Fibroblast of peridontal ligament (primary cell): ENCODE measurements around the gene BRD3OS.

ENCODE experiments used
- DNase-seq: peaks from one replicate; pipeline ENCODE4 v3.0.0-alpha.2; 2010; ENCODE audit errors: extremely low read depth

The BRD3OS gene

GRCh38 chr9:134034215-134035040 lies 9.1 kb downstream of the BRD3OS start:
- DNase-seq, result no peak

GRCh38 chr9:134035041-134036039 lies 10.1 kb downstream of the BRD3OS start:
- no peak for DNase-seq

- no peak for DNase-seq
Observed at GRCh38 chr9:134036130-134036529, 10.8 kb downstream of the BRD3OS start.

GRCh38 chr9:134037641-134038040 lies 12.4 kb downstream of the BRD3OS start:
- no peak for DNase-seq

- no peak for DNase-seq
Observed at GRCh38 chr9:134039386-134040175, 14.3 kb downstream of the BRD3OS start.

- no peak for DNase-seq
Observed at GRCh38 chr9:134040176-134040565, 14.9 kb downstream of the BRD3OS start.

GRCh38 chr9:134040781-134041648 lies 15.7 kb downstream of the BRD3OS start:
- no peak for DNase-seq

- DNase-seq, result no peak
Observed at GRCh38 chr9:134041649-134041962, 16.3 kb downstream of the BRD3OS start.

GRCh38 chr9:134043531-134043988 lies 18.3 kb downstream of the BRD3OS start:
- DNase-seq, result no peak

- no peak for DNase-seq
Observed at GRCh38 chr9:134044944-134045343, 19.7 kb downstream of the BRD3OS start.

- DNase-seq, result no peak
Observed at GRCh38 chr9:134045841-134046544, 20.7 kb downstream of the BRD3OS start.

- DNase-seq, result no peak
Observed at GRCh38 chr9:134046894-134047681, 21.8 kb downstream of the BRD3OS start.

GRCh38 chr9:134047868-134048581 lies 22.7 kb downstream of the BRD3OS start:
- DNase-seq, result no peak

- no peak for DNase-seq
Observed at GRCh38 chr9:134048582-134048968, 23.3 kb downstream of the BRD3OS start.

GRCh38 chr9:134049236-134049635 lies 24.0 kb downstream of the BRD3OS start:
- DNase-seq, result no peak

- no peak for DNase-seq
Observed at GRCh38 chr9:134049772-134050588, 24.7 kb downstream of the BRD3OS start.

GRCh38 chr9:134050726-134051125 lies 25.4 kb downstream of the BRD3OS start:
- no peak for DNase-seq

GRCh38 chr9:134051319-134051718 lies 26.0 kb downstream of the BRD3OS start:
- no peak for DNase-seq
